Activated T-helper 9 cell treated with anti-CD3 and anti-CD28 coated beads, Interleukin-2, amount 50 U/mL, for 16 hours (primary cell): ENCODE results near the gene VCX3A.
"Not testable (repeated sequence)": the region's sequence is repeated elsewhere in the genome, so short reads cannot be mapped to it uniquely, and the experiment has no call there.

ENCODE experiments used
- DNase-seq: peaks from one replicate; pipeline ENCODE4 v3.0.0-alpha.2; 2020; ENCODE audit warnings: low read depth

The VCX3A gene

DNA sequence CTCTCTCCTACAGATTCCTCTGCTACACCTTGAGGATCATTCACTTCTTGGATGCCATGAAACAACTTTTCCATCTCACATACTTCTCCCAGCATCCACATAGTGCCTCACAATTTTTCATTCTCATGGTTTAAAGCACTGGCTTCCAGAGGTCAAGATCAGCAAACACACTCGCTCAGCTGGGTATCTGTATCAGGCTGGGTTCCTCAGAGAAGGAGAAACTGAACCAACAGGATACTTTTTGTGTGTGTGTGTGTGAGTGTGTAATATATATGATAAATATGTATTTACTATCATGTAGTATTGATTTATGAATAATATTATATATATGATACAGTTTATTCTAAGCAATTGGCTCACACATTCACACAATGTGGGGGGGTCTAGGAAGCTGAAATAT is at the start of gene VCX3A:
Gene VCX3A, minus strand, starts transcription at position 101 of the 400 bp plus-strand sequence. CDS start 621 bp downstream, outside the sequence.
- DNase-seq = not testable (repeated sequence)

- no peak for DNase-seq
Observed at GRCh38 chrX:6574762-6575161, 39.8 kb upstream of the VCX3A start.

DNA sequence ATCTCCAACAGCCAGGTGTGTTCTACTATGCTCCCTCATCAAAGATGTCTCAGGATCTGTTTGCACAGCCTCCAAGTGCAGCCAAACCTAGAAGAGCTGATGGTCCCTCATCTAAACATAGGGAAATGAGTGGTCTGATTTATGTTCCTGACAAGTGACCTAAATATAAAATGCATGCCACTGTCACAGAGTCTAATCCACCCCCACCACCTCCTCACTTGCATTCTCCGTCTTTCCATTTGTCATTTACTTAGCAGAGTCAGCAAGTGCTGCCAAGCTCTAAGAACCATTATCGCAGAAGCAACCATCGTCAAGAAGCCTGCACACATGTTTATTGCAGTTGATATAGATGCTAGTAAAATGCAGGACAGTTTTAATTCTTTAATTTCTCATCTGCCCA is 33.1 kb upstream of the VCX3A start:
- no peak for DNase-seq

DNA sequence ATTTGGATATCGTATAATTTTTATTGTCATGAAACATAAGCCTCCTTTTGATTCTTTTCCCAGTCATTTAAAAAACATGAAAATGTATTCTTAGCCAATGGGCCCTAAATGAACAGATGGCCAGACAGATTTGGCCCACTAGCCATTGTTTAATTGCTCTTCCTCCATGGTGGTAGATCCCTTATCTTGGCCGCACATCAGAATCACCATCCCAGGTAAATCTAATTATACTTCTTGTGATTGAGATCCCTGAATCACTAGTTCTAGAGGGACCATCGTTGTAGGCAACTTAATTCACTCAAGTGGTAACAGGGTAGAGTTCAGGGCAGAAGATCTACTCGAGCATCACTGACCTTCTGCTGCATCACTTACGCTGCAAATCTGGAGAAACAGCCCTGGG is 24.1 kb upstream of the VCX3A start:
- DNase-seq = no peak

DNA sequence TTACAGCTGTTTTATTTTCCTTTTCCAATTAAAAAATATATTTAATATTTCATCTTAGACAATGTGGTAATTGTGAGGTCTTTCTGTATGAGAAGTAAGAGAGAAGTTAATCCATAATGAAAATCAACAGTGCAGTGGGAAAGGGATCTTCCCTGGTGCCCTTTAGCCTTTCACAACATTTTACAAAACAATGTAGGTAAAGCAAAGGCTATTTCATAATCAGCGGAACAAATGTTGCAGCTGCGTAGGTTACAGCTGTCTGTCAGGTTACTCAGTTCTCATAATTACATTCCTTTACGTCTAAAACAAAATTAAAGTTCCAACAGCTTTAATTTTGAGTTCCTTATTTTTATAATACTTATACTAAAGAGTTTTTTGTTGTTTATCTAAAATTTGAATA is 22.8 kb upstream of the VCX3A start:
- DNase-seq = no peak

GRCh38 chrX:6550999-6551398 is 16.1 kb upstream of the VCX3A start:
- DNase-seq = no peak

DNA sequence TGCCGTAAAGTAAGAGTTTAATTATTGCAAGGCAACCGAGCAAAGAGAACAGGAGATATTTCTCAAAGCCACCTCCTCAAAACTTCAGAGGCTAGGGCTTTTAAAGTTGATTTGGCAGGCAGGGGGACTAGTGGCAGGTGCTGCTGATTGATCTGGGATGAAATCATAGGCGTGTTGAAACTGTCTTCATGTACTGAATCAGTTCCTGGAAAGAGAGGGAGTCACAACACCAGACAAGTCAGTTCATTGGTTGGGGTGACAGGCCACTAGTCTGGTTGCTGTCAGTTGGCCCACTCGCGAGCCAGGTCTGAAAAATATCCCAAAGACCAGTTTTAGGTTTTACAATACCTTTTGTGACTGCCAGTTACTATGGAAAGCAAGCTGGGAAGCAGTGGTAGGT is 10.8 kb upstream of the VCX3A start:
- DNase-seq = no peak

DNA sequence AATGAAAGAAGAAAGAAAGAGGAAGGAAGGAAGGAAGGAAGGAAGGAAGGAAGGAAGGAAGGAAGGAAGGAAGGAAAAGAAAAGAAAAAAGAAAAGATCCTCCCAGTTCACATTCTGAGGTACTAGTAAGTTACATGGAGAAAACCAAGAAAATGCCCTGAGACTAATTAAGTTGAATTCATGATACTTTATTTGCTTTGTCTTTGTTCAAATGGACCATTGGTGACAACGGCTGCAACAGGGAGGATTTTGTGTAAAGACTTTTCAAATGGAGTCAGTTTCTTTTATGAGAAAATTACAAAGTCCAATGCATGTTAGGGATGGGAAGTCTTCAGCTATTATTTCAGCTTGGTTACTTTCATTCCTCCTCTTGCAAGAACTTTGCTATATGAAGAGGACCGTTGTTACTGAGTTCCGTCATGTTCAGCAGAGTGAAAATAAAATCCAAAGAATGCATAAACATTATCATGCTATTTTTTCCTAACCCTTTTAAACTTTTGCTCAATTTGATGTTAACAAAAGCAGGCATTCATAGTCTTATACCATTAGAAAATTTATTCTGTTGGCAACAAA is 8.3 kb downstream of the VCX3A start:
- DNase-seq = no peak

- no peak for DNase-seq
Observed at GRCh38 chrX:6517376-6517775, 17.5 kb downstream of the VCX3A start.

DNA sequence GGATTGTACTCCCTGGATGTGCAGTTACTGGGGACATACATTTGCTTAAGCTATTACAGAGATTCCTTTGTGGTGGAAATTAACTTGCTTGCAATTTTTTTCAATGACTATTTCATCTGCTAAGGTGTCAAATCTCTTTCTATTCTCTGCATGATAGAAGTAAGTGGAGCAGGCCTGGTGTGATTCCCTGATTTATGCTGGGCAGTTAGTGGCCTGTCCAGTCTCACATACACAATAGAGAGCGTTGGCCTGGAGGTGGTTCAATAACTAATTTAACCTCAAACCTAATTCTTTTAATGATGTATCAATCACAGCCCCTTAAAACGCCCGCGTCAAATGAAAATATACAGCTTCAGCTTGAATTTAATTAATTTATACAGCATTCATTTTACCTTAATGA is 28.5 kb downstream of the VCX3A start:
- no peak for DNase-seq

DNA sequence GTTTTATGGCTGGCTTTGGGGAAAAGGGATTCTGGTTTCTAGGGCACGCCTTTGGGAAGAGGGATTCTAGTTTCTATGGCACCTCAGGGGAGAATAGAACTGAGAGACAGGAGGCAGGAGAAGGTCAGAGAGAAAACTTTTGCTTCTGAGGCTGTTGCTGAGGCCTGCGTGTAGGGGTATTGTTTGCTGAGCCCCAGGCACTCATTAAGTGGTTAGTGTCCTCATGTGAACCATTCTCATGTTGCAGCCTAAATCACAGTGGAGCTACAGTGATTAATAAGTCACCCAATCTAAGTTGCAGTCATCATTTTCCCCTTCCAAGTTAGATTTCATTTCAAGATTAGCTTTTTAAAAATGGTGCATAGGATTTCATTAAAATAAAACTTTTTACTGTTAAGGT is 29.0 kb downstream of the VCX3A start:
- DNase-seq = no peak

GRCh38 chrX:6500719-6501118 is 34.2 kb downstream of the VCX3A start:
- no peak for DNase-seq

GRCh38 chrX:6498324-6498723 is 36.6 kb downstream of the VCX3A start:
- no peak for DNase-seq
